Thyroid gland (tissue), 4 donors: ENCODE measurements around the gene SORCS2.

Experiments
- POLR2A ChIP-seq, 2 donors: fragments of 450-650 bp; IDR thresholded peaks; one replicate each; pipeline ENCODE4 v1.6.1; 2017; ENCODE audit warnings: antibody characterized with exemption in 2 of 2, mild to moderate bottlenecking in 2 of 2, moderate library complexity in 1 of 2
- TF ChIP-seq, protein P1 (sequence below), 6 experiments: fragments of 200-600 bp in 3 of 6; fragments of 450-650 bp in 3 of 6; sonication (generic) in 3 of 6; IDR thresholded peaks; one replicate each; pipeline ENCODE4 v1.5.1; 2016 to 2019; ENCODE audit warnings: antibody characterized with exemption in 6 of 6, mild to moderate bottlenecking in 2 of 6, inconsistent platforms in 1 of 6, moderate library complexity in 1 of 6

GRCh38 chr4:7282786-7283440 lies 90.6 kb downstream of the SORCS2 start:
- TF ChIP-seq POLR2A (IDR thresholded peaks at IDR 0.05) = no peak
- TF ChIP-seq, protein P1, sequence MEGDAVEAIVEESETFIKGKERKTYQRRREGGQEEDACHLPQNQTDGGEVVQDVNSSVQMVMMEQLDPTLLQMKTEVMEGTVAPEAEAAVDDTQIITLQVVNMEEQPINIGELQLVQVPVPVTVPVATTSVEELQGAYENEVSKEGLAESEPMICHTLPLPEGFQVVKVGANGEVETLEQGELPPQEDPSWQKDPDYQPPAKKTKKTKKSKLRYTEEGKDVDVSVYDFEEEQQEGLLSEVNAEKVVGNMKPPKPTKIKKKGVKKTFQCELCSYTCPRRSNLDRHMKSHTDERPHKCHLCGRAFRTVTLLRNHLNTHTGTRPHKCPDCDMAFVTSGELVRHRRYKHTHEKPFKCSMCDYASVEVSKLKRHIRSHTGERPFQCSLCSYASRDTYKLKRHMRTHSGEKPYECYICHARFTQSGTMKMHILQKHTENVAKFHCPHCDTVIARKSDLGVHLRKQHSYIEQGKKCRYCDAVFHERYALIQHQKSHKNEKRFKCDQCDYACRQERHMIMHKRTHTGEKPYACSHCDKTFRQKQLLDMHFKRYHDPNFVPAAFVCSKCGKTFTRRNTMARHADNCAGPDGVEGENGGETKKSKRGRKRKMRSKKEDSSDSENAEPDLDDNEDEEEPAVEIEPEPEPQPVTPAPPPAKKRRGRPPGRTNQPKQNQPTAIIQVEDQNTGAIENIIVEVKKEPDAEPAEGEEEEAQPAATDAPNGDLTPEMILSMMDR (IDR thresholded peaks at IDR 0.05) = no peak
